Measurements from ENCODE around the gene MAPK8IP2. TPM values are rescaled to one million over a fixed set of nuclear protein-coding genes. Genes with fewer than 3 reads are reported as not detected.
A peak's percentile ranks its signal among the peaks of the same experiment; 100 is the strongest.

MAPK8IP2 gene
- total and polyA plus RNA-seq, 2 of the 13 experiments (the other 11 are each of a cell fraction or from before 2014, with no cell fraction given): 1.3 to 2.6 TPM

GRCh38 chr22:50599816-50600455 is 657 bp upstream of the MAPK8IP2 start (continued):
- TF ChIP-seq ARNT2 (CRISPR knock-in tag; IDR thresholded peaks at IDR 0.05; ENCODE audit: low read depth) (peak; percentile 99), ZSCAN30 (CRISPR knock-in tag; IDR thresholded peaks at IDR 0.05) (peak; percentile 96), ZNF564 (CRISPR knock-in tag; IDR thresholded peaks at IDR 0.05) (peak; percentile 98), SRY (CRISPR knock-in tag; IDR thresholded peaks at IDR 0.05) (peak; percentile 100), NR2C2 (CRISPR knock-in tag; IDR thresholded peaks at IDR 0.05; ENCODE audit: borderline replicate concordance) (peak; percentile 37; the same call in 1 of the 2 replicates), DMTF1 (CRISPR knock-in tag; IDR thresholded peaks at IDR 0.05) (0 out of 2 replicates have a peak, but pooled peaks have one; percentile 58), HES4 (CRISPR knock-in tag; IDR thresholded peaks at IDR 0.05; ENCODE audit: borderline replicate concordance) (peak; percentile 100), ZNF468 (CRISPR knock-in tag; IDR thresholded peaks at IDR 0.05) (peak; percentile 98; the same call in 1 of the 2 replicates), GPBP1L1 (CRISPR knock-in tag; IDR thresholded peaks at IDR 0.05) (no peak), KDM3A (CRISPR knock-in tag; IDR thresholded peaks at IDR 0.05; ENCODE audit: low read depth) (peak; percentile 96), AKAP8 (CRISPR knock-in tag; IDR thresholded peaks at IDR 0.05) (peak; percentile 85), GABPB1 (CRISPR knock-in tag; IDR thresholded peaks at IDR 0.05) (peak; percentile 81), ZNF768 (CRISPR knock-in tag; IDR thresholded peaks at IDR 0.05) (peak; percentile 93), KLF15 (CRISPR knock-in tag; IDR thresholded peaks at IDR 0.05; ENCODE audit: borderline replicate concordance) (peak; percentile 99), ZFP91 (CRISPR knock-in tag; IDR thresholded peaks at IDR 0.05; ENCODE audit: borderline replicate concordance) (peak; percentile 76), ZNF782 (CRISPR knock-in tag; IDR thresholded peaks at IDR 0.05; ENCODE audit: borderline replicate concordance) (peak; percentile 98; the same call in 1 of the 2 replicates), ZNF383 (CRISPR knock-in tag; IDR thresholded peaks at IDR 0.05; ENCODE audit: borderline replicate concordance) (no peak), SIN3A (IDR thresholded peaks at IDR 0.05; ENCODE audit: borderline replicate concordance, low read depth, low read length) (peak; percentile 100), ZBTB8A (CRISPR knock-in tag; IDR thresholded peaks at IDR 0.05; ENCODE audit: borderline replicate concordance, low read depth) (no peak), NR3C1 (CRISPR knock-in tag; IDR thresholded peaks at IDR 0.05) (peak; percentile 94; the same call in 1 of the 2 replicates), IKZF1 (IDR thresholded peaks at IDR 0.05) (no peak), ZNF232 (CRISPR knock-in tag; IDR thresholded peaks at IDR 0.05; ENCODE audit: borderline replicate concordance) (peak; percentile 100), ZMYM4 (CRISPR knock-in tag; IDR thresholded peaks at IDR 0.05) (peak; percentile 85), RARA (CRISPR knock-in tag; IDR thresholded peaks at IDR 0.05) (peak; percentile 91), ZNF530 (CRISPR knock-in tag; IDR thresholded peaks at IDR 0.05; ENCODE audit: low read depth) (peak; percentile 98), POLR2G (IDR thresholded peaks at IDR 0.05; ENCODE audit: low read depth, low read length) (no peak)
